Stimulated activated CD4-positive, alpha-beta T cell treated with anti-CD3 and anti-CD28 coated beads, TNF-alpha, amount 100 ng/mL, for 24 hours (primary cell): ENCODE results near the gene VRK2.
"Not testable (repeated sequence)": the region's sequence is repeated elsewhere in the genome, so short reads cannot be mapped to it uniquely, and the experiment has no call there.

Experiments
- DNase-seq, 3 experiments: peaks; one replicate each; pipeline ENCODE4 v3.0.0-alpha.2; 2020; ENCODE audit warnings: low read depth in 3 of 3

VRK2 gene

DNA sequence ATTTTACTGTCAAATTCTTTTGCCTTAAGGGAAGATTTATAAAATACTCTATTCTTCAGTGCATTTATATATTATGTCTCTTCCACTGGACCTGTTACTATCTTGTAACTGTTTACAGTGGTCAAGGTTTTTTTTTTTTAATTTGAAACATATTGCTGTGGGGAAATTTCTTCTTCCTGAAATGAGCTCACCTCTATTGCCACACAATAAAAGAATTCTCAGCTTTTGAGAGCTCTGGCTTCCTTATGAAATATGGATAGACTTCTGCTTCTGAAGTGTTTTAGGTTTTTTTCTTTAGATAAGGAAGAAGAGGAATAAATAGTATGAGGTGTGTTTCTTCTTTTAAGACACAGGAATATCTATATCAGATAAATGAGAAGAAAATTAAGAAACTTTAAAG lies 7.7 kb downstream of the VRK2 start:
- DNase-seq, result no peak

DNA sequence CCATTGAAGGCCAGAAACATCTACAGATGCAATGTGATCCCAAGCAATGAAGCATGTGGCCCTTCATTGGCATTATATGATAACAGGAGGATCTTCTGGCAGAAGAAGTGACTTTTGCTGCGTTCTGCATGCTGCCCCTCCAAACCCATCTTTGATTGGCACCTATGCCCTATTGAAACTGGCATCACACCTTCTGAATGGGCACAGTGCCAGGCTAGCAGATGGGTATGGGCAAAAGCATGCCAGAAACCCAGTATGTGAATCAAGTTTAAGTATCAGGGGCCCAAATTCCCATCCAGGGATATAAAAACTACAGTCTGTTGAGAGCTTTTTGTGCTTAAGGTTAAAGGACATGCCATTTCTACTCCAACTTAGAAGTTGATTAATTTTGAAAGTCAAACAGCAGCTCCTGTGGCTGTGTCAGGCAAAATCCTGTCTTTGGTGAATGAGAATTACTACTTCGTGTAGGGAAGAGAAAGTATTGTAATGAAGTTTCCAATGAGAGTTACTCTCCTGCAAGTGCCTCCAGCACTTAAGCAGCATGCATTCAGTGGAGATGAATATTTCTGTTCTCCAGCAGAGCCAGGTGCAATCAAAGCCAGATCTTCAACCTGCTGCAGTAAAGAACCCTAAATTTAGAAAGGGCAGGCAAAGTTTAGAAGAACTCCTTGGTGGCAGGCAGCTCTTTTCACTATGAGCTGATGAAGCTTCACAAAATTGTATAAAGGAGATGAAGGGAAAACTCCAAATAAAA lies 8.6 kb downstream of the VRK2 start:
- no peak for DNase-seq

DNA sequence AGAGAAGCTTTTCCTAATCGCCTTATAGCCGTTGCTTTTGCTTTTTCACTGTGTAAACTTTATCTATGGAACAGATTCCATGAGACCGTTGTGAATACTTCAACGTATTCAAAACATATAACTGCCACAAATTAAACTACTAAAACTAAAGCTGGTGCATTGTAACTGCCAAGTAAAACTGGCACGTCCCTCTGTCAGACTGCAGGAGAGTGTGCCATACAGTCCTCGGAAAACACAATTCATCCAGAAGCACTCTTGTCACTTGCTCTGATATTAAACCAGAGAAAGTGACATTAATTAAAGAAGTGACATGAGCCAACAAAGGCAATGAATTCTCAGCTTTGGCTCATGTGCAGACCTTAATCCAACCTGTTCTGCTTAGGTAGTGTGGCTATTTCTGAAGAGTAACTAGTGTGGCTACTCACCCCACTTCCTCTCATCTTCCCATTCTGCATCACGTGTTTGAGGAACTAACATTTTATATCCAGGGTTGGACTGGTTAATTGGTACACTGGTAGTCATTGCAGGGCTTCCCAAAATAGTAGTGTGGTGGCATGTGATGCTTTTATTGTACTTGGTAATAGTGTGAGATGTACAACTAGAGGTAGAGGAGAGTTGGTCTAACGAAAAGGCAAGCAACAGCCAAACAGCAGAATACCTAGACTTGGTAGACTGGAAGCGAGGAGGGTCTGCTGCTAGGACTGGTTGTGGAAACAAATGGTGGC lies 9.7 kb downstream of the VRK2 start:
- no peak for DNase-seq

DNA sequence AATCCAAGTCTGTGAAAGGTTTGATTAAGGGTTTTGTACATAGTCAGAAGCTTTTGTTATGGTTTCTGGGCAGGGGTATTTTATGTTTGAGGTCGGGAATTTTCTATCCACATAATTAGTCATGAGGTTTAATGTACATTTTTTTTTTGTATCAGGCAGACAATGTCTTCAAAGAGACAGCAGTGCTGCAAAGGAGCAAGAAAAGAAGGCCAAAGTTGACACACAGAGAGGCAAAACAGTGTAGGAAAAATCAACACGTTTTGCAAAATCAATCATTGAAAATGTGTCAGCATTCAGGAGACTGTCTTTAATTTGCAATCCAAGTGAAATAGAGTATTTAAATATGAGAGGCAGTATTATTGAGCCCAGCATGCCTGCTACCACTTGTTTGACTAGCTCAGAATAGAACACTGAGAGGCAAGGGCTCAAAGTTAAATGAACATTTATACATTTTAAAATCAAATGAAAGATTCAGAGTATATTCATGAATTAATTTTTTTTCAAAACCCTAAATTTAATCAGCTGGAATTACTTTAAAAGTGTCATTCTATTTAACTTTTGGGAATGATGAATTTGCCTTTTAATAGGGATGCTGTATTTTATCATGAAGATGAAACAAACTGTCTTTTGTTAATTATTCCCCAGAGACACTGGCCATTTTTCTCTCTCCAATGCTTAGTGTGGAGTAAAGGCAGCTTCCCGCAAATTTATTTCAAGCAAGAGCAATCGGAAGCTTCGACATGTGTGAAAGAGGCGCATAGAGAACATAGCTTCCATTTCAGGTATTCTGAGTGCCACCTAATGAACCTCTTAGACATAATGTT lies 11.3 kb downstream of the VRK2 start:
- no peak for DNase-seq

DNA sequence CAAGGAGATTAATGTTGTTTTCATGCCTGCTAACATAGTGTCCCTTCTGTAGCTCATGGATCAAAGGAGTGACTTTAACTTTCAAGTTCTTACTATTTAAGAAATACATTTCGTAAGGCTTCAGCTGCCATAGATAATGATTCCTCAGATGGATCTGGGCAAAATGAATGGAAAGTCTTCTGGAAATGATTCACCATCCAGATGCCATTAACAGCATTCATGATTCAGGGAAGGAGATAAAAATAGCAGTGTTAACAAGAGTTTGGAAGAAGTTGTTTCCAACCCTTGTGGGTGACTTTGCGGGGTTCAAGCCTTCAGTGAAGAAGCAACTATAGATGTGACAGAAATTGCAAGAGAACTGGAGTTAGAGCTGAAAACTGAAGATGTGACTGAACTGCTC lies 17.0 kb downstream of the VRK2 start:
- DNase-seq, result no peak

DNA sequence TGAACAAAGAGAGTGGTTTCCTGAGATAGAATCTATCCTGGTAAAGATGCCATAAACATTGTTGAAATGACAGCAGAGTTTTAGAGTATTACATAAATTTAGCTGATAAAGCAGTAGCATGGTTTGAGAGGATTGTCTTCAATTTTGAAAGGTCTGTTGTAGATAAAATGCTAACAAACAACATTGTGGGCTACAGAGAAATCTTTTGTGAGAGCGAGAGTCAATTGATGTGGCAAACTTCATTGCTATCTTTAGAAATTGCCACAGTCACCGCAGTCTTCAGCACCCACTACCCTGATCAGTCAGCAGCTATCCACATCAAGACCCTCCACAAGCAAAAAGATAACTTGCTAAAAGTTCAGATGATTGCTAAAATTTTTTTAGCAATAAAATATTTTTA lies 17.5 kb downstream of the VRK2 start:
- no peak for DNase-seq

DNA sequence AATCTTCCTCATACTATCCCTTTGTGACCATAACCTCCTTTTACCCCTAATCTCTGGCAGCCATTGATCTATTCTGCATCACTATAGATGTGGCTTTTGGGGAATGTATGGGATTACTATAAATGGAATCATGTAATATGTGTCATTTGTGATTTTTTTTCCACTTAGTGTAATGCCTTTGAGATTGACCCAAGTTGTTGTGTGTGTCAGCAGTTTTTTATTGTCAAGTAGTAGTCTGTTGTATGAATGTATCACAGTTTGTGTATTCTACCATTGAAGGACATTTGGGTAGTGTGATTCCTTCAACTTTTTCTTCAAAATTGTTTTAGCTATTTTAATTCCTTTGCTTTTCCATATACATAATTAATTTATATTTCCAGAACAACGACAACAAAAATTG lies 18.6 kb downstream of the VRK2 start:
- no peak for DNase-seq

DNA sequence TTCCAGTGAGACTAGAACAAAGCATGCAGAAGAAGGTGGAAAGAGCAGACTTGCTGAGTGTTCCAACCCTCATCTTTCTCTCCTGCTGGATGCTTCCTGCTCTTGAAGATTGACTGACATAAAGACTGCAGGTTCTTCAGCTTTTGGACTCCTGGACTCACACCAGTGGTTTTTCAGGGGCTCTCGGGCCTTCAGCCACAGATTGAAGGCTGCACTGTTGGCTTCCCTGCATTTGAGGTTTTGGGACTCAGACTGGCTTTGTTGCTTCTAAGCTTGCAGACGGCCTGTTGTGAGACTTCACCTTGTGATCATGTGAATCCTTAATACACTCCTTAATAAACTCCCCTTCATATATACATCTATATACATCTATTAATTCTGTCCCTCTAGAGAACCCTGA lies 20.4 kb downstream of the VRK2 start:
- DNase-seq, result no peak

DNA sequence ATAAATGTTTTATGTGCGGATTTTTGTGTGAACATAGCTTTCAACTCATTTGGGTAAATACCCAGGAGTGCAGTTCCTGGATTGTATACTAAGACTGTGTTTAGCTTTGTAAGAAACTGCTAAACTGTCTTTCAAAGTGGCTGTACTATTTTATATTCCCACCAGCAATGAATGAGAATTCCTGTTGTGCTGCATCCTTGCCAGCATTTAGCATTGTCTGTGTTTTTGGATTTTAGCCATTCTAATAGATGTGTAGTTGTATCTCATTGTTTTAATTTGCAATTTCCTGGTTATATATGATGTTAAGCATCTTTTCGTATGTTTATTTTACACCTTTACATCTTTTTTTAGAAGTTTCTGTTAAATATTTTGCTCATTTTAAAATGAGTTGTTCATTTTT lies 24.2 kb downstream of the VRK2 start:
- no peak for DNase-seq

DNA sequence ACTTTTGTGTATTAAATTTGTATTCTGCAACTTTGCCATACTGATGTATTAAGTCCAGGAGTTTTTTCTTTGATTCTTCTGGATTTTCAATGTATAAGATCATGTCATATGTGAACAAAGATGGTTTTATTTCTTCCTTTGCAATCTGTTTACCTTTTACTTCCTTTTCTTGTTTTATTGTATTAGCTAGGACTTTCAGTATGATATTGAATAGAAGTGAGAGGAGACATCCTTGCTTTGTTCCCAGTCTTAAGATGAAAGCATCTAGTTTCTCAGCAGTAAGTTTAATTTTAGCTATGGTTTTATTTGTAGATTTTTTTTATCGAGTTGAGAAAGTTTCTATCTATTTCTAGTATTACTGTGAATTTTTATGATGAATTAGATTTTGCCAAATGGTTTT lies 25.5 kb downstream of the VRK2 start:
- no peak for DNase-seq

DNA sequence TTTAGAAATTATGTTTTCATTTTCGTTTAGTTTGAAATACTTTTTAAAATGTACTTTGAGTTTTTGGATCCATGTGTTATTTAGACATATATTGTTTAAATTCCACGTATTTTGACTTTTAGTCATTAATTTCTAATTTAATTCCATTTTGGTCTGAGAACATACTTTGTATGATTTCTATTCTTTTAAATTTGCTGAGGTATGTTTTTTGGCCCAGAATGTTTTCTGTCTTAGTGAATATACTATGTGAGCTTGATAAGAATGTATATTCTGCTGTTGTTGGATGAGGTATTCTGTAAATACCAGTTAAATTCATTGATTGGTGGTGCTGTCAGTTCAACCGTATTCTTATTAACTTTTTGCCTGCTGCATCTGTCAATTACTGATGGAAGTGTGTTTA lies 26.4 kb downstream of the VRK2 start:
- DNase-seq, result no peak

DNA sequence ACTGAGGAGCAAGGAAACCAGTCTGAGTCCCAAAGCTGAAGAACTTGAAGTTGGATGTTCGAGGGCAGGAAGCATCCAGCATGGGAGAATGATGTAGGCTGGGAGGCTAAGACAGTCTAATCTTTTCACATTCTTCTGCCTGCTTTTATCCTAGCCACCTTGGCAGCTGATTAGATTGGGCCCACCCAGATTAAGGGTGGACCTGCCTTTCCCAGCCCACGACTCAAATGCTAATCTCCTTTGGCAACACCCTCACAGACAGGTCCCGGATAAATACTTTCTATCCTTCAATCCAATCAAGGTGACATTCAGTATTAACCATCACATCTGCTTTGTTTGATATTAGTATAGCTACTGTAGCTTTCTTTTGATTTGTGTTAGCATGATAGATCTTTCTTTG lies 27.1 kb downstream of the VRK2 start:
- no peak for DNase-seq

DNA sequence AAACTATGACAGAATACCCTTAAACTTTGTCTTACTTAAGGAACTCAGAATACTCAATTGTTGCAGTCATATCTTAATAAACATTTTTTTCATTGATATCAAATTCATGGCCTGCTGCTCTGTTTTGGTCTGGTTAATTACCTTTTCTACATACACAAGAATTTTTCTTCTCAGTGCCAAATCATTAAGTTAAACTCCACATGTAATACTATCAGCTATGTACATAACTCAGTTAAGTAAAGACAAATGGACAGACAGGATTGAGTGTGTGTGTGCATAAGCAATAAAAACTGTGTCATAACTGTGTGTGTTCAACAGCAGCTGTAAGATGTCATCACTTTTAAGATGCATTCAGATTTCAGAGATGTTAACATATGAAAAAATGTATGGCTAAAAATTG lies 34.4 kb downstream of the VRK2 start:
- DNase-seq, result no peak

DNA sequence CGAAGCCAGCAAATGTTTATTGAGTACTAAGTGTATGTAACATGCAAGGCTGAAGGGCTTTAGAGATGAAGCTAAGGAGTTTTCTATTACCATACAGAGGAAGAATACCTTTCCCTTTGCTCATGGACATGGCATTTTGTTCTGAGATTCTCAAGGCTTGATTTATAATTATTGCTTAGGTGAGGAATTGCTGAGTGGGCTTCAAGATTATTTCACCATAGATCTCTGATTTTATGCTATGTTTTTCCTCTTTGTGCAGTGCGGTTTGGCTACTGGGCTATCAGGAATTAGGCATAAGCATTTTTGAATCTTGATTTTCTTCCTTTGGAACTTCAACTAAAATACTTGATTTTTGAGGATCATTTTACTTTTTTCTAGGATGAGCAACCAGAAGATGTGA lies 42.5 kb downstream of the VRK2 start:
- DNase-seq, result no peak

DNA sequence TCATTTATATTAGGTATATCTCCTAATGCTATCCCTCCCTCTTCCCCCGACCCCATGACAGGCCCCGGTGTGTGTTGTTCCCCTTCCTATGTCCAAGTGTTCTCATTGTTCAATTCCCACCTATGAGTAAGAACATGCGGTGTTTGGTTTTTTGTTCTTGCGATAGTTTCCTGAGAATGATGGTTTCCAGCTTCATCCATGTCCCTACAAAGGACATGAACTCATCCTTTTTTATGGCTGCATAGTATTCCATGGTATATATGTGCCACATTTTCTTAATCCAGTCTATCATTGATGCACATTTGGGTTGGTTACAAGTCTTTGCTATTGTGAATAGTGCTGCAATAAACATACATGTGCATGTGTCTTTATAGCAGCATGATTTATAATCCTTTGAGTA lies 46.2 kb downstream of the VRK2 start:
- not testable (repeated sequence) for DNase-seq

DNA sequence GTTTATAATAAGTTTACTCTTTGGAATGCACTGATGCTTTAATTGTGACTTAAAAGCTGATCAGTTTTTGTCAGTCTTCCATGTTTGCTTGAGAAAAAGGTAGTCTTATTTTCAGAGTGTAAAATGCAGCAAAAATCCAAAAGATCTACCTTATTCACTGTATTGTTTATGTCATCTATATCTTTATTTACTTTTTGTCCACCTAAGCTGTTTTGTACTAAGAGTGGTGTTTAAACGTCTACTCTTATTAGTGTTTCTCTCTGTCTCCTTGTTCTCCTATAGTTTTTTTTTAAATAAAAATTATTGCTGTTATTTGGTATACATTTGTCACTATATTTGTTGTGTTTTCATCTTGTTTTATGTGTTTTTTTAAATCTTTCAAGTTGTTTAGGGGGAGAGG lies 50.4 kb downstream of the VRK2 start:
- DNase-seq, result no peak

DNA sequence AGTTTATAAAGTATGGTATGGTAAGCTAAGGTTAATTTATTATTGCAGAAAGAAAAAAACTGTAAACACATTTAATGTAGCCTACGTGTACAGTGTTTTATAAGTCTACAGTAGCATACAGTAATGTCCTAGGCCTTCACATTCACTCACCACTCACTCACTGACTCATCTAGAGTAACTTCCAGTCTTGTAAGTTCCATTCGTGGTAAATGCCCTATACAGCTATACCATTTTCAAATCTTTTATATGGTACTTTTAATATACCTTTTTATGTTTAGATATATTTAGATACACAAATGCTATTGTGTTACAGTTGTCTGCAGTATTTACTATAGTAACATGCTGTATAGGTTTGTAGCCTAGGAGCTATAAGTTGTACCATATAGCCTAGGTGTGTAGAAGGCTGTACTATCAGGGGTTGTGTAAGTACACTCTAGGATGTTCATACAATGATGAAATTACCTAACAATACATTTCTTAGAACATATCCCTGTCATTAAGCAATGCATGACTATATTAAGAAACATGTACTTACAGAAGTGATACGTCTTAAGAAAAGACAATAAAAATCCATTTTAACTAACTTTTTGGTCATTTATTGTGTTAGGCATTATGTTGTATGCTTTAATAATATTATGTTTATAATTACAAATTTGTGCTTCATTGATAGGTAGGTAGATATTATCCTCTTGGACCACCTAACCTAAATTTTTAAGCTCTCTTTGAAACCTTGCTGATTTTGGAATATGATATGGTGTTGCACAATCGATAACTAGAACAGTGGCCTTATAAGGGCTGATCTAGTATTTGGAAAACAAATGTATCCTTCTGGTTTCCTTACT lies 51.9 kb downstream of the VRK2 start:
- DNase-seq, result no peak

DNA sequence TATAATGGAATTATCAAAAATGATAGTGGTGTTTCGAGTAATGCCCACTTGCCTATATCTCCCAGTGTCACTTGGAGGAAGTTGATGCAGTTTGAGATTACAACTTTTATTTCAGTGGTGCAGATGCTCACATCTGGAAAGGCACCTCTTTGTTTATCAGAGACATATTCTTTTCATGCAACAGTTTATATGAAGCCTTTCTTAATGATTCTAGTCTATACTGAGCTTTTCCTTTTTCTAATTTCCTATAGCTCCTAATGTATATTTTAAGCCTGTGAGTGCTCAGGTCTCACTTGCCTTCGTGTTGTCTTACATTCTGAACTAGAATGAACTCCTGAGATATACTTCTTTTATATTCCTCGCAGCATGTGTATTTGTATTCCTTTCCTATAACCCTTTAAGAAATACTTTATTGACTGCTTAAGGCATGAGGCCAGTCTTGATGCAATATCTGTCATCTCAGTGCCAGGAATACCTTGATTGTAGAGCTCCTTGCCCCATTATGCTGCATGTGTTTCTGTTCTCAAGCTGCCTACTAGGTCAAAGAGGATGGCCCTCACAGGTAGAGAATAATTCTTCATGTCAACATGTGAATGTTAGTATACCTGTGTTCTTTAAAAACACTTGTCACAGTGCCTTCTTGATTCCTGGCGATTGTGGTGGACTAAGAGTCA lies 52.6 kb downstream of the VRK2 start:
- DNase-seq, result no peak

DNA sequence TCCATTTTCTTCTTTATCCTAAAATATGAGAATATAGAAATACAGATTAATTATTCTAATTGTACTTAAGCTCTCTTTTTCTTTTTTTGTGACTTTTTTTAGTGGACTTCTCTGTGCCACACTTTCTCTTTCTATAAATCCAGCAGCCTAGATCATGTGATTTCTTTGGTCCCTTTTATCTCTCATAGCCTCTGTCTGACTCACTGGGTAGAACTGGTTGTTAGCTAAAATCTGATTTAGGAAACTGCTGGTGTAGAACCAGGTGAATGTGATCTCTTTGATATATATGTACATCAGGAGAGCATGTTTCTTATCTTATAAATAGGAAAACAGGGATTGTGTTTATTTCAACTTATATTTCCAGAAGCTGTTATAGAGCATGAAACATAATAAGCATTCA lies 54.9 kb downstream of the VRK2 start:
- DNase-seq, result no peak

DNA sequence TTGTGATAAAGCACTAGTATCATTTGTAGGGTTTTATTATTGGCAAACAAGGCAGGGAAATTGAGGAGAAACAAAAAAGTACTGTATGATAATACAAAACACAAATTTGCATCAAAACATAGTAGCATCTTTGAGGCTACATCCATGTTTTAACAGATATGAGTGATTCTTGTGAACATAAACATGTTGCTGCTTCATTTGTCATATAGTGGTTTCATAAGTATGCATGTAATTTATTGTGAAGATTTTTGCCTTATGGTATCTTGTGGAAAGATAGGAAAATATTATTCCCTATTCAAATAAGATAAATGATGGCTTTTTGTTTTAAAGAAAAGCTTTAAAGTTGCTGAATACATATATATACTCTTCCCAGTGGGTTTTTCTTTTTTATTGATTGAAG lies 60.3 kb downstream of the VRK2 start:
- no peak for DNase-seq
